ENCODE data around the gene RIPPLY2.
"Not testable (repeated sequence)": the region's sequence is repeated elsewhere in the genome, so short reads cannot be mapped to it uniquely, and the experiment has no call there.

Gene RIPPLY2

DNA sequence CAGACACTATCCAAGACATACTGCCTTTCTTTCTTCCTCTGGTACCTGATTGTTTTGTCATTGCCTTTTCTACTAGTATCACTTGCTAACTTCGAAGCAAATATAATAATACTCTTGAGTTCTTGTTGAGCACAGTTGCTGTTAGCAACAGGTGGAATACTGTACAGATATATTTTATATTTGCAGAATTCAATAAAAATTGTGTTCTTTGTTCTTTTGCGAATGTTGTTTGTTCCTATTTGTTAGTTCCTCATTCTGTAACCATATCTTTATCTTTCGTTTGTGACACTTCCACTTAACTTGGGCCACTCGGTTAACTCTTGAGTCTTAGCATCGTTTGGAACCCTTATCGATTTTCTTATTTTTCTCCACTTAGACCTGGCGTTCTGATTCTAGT is 7.2 kb downstream of the RIPPLY2 start:
- DNase-seq (ENCODE audit: low read depth, low spot score) = no peak

DNA sequence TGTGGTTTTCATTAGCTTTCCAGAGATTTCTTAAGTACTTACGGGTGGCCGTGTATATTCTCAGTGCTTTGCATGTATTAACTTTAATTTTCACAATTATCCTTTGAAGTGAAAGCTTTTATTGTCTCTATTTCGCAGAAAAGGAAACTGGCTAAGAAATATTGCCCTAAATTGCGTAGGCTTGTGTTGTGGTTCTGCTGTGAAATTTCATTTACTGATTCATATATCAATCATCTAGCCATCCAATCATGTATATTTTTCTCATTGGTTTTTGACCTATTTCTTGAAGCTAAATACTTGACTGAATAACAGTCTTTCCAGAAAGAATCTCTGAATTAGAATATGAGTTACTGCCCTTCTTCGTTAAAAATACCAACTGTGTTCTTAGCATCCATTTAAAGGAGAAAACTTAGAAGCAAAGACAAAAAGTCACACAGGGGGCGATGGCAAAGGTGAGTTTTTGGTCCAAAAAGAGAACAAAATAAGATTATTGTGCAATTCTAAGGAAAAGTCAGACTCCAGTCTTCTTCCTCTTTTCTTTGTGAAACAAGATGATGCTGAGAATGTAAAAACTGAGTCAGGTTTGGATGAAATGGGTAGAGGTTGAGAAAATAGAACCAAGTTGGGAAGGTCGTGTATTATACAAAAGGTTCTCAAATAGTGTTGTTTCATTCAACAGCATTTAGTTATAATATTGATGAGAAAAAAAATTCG is 7.8 kb downstream of the RIPPLY2 start:
- no peak for DNase-seq (ENCODE audit: low read depth, low spot score)

DNA sequence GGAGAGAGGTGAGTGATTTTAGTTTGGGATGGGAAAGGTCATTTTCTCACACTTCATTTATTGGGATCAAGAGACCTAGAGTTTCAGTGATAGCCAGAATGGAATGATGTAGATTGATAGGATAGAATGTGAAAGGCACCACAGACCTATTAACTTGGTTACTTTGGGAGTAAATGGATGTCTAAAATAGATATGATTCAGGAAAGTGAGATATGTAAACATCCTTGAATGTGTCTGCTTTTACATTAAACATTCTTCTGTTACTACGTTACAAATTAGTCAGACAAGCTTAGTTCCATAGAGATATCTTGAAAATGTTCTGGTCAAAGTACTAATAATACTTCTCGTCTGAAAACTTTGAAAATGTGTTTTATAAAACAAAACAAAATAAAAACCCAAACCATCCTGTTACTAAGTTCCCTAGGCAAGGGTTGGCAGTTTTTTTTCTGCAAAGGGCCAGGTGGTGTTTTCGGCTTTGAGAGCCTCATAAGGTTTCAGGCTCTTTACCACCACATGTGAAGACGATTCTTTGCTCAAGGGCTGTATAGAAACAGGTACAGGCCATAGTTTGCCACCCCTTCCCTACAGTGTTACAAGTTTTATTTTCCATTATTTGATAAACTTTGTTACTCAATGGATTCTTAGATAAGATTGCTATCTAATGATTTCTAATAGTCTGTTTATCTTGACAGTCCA is 9.8 kb downstream of the RIPPLY2 start:
- no peak for DNase-seq (ENCODE audit: low read depth, low spot score)

GRCh38 chr6:83867043-83867442 is 13.9 kb downstream of the RIPPLY2 start:
- no peak for DNase-seq (ENCODE audit: low read depth, low spot score)

DNA sequence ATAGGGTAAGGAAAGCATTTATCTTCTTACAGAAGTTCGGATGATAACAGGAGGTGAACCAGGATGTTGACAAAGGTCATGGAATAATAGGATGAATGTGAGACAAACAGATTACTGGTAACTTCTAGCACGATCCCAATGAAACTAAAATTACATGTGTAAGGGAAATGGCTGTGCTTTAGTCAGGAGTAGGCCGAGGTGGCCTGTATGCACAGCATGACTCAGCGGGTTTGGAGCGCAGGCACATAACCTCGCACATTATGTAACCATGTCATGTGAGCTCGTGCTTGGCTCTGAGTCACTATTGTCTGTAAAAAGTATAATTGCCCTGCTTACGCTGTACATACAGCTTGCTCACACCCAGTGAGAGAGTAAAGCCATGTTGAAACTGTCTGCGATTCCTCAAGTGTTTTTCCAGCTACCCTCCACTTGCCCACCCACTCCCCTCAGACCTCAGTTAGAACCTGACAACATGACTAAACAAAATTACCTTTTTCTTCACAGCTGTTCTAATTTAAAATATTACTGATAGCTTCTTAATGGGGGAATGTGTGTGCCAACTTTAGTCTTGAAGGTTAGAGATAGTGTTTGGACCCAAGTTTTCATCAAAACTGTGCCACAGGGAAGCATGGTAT is 14.5 kb downstream of the RIPPLY2 start:
- peak; percentile 45 for DNase-seq (ENCODE audit: low read depth, low spot score)

- DNase-seq (ENCODE audit: low read depth, low spot score) = no peak
Observed at GRCh38 chr6:83868639-83869038, 15.5 kb downstream of the RIPPLY2 start.

DNA sequence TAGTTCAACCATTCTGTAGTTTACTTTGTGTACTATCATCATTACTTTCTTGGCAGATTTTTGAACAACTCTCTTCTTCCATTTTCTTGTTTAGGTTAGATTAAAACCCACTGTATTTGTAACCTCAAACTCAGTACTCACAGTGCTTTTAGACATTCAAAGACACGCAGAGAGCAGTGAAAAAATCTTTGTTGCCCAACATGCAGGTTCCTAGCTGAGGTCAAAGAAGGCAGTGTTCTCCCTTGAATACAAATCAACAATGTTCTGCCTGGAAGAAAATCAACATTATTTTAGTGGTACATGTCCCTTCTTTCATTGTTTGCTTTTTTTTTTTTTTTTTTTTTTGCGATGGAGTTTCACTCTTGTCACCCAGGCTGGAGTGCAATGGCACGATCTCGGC is 17.5 kb downstream of the RIPPLY2 start:
- no peak for DNase-seq (ENCODE audit: low read depth, low spot score)

- DNase-seq (ENCODE audit: low read depth, low spot score) = no peak
Observed at GRCh38 chr6:83872386-83873118, 19.4 kb downstream of the RIPPLY2 start.

DNA sequence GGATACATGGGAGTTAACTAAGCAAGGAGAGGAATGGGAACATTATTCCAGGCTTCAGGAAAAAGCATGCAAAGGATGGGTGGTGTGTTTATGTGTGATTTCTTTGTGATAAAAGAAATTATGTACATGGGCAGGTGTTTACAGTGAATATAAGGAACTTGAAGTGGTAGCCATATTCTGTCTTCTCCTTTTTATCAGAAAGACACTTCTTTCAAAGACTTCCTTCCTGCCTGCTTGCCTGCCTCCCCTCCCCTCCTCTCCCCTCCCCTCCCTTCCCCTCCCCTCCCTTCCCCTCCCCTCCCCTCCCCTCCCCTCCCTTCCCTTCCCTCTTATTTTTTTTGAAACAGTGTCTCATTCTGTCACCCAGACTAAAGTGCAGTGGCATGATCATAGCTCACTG is 20.7 kb downstream of the RIPPLY2 start:
- DNase-seq (ENCODE audit: low read depth, low spot score) = no peak

- DNase-seq (ENCODE audit: low read depth, low spot score) = no peak
Observed at GRCh38 chr6:83875843-83876242, 22.7 kb downstream of the RIPPLY2 start.

DNA sequence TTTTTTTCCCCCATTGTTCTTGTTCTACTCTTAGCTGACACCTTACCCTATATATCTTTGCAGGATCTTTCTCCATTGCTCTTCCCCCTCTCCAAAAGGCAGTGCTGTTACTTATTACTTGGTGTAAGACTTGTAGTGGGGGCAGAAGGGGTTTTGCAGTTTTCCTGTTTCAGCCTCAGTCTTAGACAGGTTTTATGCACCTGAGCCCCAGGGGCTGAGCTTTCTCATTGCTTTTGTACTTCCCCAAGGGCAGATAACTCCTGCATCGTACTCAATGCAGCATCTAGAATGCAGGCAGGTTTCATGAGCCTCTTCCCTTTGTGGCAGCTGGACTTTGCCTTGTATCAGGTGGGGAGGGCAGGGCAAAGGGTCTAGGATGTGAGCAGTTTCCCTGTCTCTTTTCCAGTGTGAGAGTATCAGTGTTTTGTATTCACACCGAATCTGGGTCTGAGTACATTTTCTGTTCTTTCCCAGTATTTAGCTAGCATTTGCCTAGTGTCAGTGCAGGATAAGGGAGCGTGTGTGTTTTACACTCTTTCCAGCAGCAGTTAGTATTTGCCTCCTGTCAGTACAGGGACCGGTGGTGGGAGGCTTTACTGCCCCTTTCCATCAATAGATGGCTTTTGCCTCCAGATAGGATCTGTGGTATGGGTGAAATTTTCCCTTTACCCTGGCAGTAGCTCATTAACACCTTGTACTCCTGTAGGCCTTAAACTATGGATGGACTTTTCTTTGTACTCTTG is 25.9 kb downstream of the RIPPLY2 start:
- no peak for DNase-seq (ENCODE audit: low read depth, low spot score)

- DNase-seq (ENCODE audit: low read depth, low spot score) = no peak
Observed at GRCh38 chr6:83879746-83880145, 26.6 kb downstream of the RIPPLY2 start.

- no peak for DNase-seq (ENCODE audit: low read depth, low spot score)
Observed at GRCh38 chr6:83883240-83883639, 30.1 kb downstream of the RIPPLY2 start.

DNA sequence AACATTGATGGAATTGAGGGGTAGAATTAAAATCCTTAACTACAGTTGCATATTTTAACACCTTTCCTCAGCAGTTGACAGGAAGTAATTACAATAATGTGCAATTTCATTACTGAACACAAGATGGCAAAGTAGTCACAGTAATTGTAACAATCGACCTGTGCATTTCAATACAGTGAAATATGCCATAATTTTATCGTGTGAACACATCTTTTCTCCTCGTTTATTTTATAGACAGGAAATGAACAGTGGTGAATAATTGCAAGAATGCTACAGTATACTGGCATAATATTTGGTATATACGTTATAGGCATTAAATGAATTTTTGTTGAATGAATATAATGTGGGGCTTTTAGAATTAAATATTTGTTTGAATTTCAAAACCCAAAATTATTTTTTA is 31.4 kb downstream of the RIPPLY2 start:
- DNase-seq (ENCODE audit: low read depth, low spot score) = no peak

DNA sequence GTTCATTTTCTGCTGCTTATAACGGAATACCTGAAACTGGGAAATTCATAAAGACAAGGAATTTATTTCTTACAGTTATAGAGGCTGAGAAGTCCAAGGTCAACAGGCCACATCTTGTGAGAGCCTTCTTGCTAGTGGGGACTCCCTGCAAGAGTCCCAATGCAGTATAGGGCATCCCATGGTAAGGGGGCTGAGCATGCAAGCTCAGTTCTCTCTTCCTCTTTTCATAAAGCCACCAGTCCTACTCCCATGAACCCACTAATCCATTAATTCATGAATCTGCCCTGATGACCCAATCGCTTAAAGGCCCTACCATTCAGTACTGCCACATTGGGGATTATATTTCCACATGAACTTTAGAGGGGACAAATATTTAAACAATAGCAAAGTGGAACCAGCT is 32.8 kb downstream of the RIPPLY2 start:
- DNase-seq (ENCODE audit: low read depth, low spot score) = no peak

GRCh38 chr6:83889621-83890020 is 36.5 kb downstream of the RIPPLY2 start:
- no peak for DNase-seq (ENCODE audit: low read depth, low spot score)

- no peak for DNase-seq (ENCODE audit: low read depth, low spot score)
Observed at GRCh38 chr6:83890520-83890919, 37.4 kb downstream of the RIPPLY2 start.

DNA sequence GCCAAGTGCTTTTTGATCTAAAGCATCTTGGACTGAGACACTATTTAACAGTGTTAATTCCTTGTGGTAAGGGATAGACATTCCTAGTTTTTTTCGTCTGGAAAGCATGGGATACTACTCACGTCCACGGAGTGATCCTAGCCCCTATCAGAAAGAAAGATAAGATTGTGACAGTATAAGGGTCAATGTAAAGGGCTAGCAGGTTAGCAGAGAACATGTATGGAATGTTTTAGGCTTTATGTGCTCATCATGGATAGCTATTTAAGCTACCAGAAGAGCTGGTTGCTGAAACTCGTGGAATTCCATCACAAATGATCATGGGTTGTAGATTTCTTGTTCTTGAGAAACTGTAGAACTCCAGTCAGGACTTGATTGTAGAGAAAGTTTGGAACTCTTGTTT is 38.4 kb downstream of the RIPPLY2 start:
- no peak for DNase-seq (ENCODE audit: low read depth, low spot score)

GRCh38 chr6:83893024-83893423 is 39.9 kb downstream of the RIPPLY2 start:
- DNase-seq (ENCODE audit: low read depth, low spot score) = no peak

- not testable (repeated sequence) for DNase-seq (ENCODE audit: low read depth, low spot score)
Observed at GRCh38 chr6:83897094-83897493, 43.9 kb downstream of the RIPPLY2 start.

DNA sequence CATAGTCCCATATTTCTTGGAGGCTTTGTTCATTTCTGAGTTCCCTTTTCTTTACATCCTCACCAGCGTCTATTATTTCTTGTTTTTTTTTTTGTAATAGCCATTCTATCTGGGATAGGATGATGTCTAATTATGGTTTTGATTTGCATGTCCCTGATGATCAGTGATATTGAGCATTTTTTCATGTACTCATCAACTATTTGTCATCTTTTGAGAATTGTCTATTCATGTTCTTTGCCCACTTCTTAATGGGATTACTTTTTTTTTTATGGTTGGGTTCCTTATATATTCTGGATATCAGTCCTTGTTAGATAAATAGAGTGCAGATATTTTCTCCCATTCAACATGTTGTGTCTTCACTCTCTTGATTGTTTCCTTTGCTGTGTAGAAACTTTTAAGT is 48.5 kb downstream of the RIPPLY2 start:
- DNase-seq (ENCODE audit: low read depth, low spot score) = no peak

GRCh38 chr6:83904395-83904794 is 51.2 kb downstream of the RIPPLY2 start:
- DNase-seq (ENCODE audit: low read depth, low spot score) = no peak

Data from smooth muscle cell of the brain vasculature (primary cell).